AG10803 (cell line): ENCODE results near the gene NBR1.

Source experiments
- DNase-seq: peaks from one replicate; pipeline ENCODE4 v3.0.0; 2010; ENCODE audit warnings: low read depth
- H3K4me3 ChIP-seq: 2 replicates; pipeline ENCODE4 v1.5.1; 2011; ENCODE audit warnings: mild to moderate bottlenecking, low read length, control low read depth
- TF ChIP-seq, protein P1 (sequence below): conservative IDR thresholded peaks from 2 replicates; pipeline ENCODE4 v1.5.1; 2011; ENCODE audit warnings: mild to moderate bottlenecking, low read length, control low read depth, inconsistent platforms

Gene NBR1

DNA sequence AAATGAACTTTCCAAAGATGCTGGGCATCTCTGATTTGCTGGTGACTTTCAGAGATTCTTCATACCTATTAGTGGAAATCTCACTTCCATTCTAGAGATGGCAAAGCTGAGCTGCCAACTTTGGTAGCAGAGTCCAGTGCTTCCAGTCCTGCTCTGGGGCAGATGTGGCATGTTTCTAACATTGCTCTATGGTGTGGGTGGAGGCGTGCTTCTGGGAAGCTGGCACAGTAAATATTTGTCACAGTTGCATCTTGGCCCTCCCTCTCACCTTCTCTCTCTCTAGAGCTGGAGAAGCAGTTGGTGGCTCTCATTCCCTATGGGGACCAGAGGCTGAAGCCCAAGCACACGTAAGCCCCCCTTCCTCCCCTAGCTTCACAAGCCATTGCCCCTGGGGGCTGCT is 42.5 kb downstream of the NBR1 start:
- no peak for DNase-seq
- no peak overlapping the region for H3K4me3 ChIP-seq
- TF ChIP-seq, protein P1, sequence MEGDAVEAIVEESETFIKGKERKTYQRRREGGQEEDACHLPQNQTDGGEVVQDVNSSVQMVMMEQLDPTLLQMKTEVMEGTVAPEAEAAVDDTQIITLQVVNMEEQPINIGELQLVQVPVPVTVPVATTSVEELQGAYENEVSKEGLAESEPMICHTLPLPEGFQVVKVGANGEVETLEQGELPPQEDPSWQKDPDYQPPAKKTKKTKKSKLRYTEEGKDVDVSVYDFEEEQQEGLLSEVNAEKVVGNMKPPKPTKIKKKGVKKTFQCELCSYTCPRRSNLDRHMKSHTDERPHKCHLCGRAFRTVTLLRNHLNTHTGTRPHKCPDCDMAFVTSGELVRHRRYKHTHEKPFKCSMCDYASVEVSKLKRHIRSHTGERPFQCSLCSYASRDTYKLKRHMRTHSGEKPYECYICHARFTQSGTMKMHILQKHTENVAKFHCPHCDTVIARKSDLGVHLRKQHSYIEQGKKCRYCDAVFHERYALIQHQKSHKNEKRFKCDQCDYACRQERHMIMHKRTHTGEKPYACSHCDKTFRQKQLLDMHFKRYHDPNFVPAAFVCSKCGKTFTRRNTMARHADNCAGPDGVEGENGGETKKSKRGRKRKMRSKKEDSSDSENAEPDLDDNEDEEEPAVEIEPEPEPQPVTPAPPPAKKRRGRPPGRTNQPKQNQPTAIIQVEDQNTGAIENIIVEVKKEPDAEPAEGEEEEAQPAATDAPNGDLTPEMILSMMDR = no peak

GRCh38 chr17:43215341-43215740 is 44.3 kb downstream of the NBR1 start:
- no peak overlapping the region for H3K4me3 ChIP-seq
- DNase-seq = no peak
- TF ChIP-seq, protein P1 = no peak

DNA sequence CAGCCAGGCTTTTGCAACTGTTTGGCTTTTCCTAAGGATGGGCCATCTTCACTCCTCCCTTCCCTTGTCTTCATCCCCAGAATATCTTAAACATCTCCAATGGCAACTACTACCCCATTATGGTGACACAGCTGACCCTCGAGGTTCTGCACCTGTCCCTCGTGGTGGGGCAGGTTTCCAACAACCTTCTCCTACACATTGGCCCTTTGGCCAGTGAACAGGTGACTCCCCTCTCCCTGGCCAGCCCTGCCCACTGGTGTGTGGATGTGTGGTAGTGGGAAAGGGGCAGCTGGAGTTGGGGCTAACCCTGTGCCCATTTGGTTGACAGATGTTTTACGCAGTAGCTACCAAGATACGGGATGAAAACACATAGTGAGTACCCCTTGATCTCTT is 45.4 kb downstream of the NBR1 start:
- no peak overlapping the region for H3K4me3 ChIP-seq
- TF ChIP-seq, protein P1 = no peak
- DNase-seq = no peak

- DNase-seq = no peak
- TF ChIP-seq, protein P1 = no peak
- no peak overlapping the region for H3K4me3 ChIP-seq
Observed at GRCh38 chr17:43216762-43217613, 46.0 kb downstream of the NBR1 start.

- no peak overlapping the region for H3K4me3 ChIP-seq
- TF ChIP-seq, protein P1 = no peak
- DNase-seq = no peak
Observed at GRCh38 chr17:43217614-43218087, 46.6 kb downstream of the NBR1 start.

- TF ChIP-seq, protein P1 = no peak
- no peak overlapping the region for H3K4me3 ChIP-seq
- DNase-seq = no peak
Observed at GRCh38 chr17:43219001-43219400, 48.0 kb downstream of the NBR1 start.

GRCh38 chr17:43219746-43220380 is 48.8 kb downstream of the NBR1 start:
- no peak overlapping the region for H3K4me3 ChIP-seq
- no peak for DNase-seq
- TF ChIP-seq, protein P1 = no peak
